AG04449 (cell line): Measurements from ENCODE around the gene PTX3.
A peak's percentile ranks its signal among the peaks of the same experiment; 100 is the strongest.

Experiments
- CTCF ChIA-PET: fragments of 350-600 bp; formaldehyde crosslinking; extraction: SDS; loops from one replicate; lab custom pipeline; 2021; ENCODE audit warnings: antibody characterized with exemption; lab: Yijun Ruan, JAX
- POLR2A ChIA-PET: fragments of 400-600, 350-600 bp; formaldehyde crosslinking; extraction: SDS; loops from one replicate; lab custom pipeline; 2020; ENCODE audit warnings: antibody characterized with exemption, inconsistent platforms; lab: Yijun Ruan, JAX
- DNase-seq: peaks from one replicate; pipeline ENCODE4 v3.0.0-alpha.2; 2010; ENCODE audit warnings: low read depth, low spot score
- H3K4me3 ChIP-seq: 2 replicates; pipeline ENCODE4 v1.5.1; 2011; ENCODE audit warnings: low read depth, mild to moderate bottlenecking, control low read depth, low read length
- CTCF ChIP-seq: IDR thresholded peaks from one replicate; pipeline ENCODE4 v1.5.1; 2011; ENCODE audit warnings: mild to moderate bottlenecking, moderate library complexity, low read length, control low read depth, inconsistent platforms; ENCODE audit not compliant: insufficient read depth; ENCODE audit errors: missing control alignments

Gene PTX3

GRCh38 chr3:157443905-157444796 lies 7.5 kb downstream of the PTX3 start:
- CTCF ChIA-PET: interaction anchor here (1.0 to 2.6 kb wide), 9 partner anchors 8 to 242 kb away, joined by 3 to 9 read pairs (median 4); no protein-coding TSS in a partner anchor
- no peak for TF ChIP-seq CTCF
- DNase-seq: no peak
- POLR2A ChIA-PET: interaction anchor here (1.7 kb wide), 1 partner anchor 269 kb away, joined by 3 read pairs; no protein-coding TSS in a partner anchor
- H3K4me3 ChIP-seq: no peak overlapping the region

GRCh38 chr3:157444797-157445184 lies 8.1 kb downstream of the PTX3 start:
- CTCF ChIA-PET: interaction anchor here (1.1 to 2.6 kb wide), 9 partner anchors 9 to 243 kb away, joined by 4 to 9 read pairs (median 4); no protein-coding TSS in a partner anchor

GRCh38 chr3:157445857-157446256 lies 9.2 kb downstream of the PTX3 start:
- CTCF ChIA-PET: interaction anchor here (0.8 to 3.9 kb wide), 8 partner anchors 8 to 244 kb away, joined by 3 to 17 read pairs (median 4); no protein-coding TSS in a partner anchor

More at GRCh38 chr3:157444797-157445184, 8.1 kb downstream of the PTX3 start:
- POLR2A ChIA-PET: interaction anchor here (1.7 kb wide), 1 partner anchor 270 kb away, joined by 3 read pairs; no protein-coding TSS in a partner anchor
- no peak for DNase-seq
- H3K4me3 ChIP-seq: no peak overlapping the region
- no peak for TF ChIP-seq CTCF

GRCh38 chr3:157447026-157447694 lies 10.5 kb downstream of the PTX3 start:
- CTCF ChIA-PET: interaction anchor here (0.6 to 3.9 kb wide), 11 partner anchors 11 to 273 kb away, joined by 3 to 17 read pairs (median 5); no protein-coding TSS in a partner anchor
- TF ChIP-seq CTCF: peak; percentile 69
- DNase-seq: no peak

More at GRCh38 chr3:157445857-157446256, 9.2 kb downstream of the PTX3 start:
- H3K4me3 ChIP-seq: no peak overlapping the region
- POLR2A ChIA-PET: interaction anchor here (0.7 kb wide), 1 partner anchor 15 kb away, joined by 3 read pairs; no protein-coding TSS in a partner anchor
- no peak for DNase-seq
- TF ChIP-seq CTCF: no peak

GRCh38 chr3:157452097-157452496 lies 15.4 kb downstream of the PTX3 start:
- TF ChIP-seq CTCF: no peak
- no peak overlapping the region for H3K4me3 ChIP-seq
- CTCF ChIA-PET: interaction anchor here (1.5 kb wide), 1 partner anchor 41 kb away, joined by 5 read pairs; no protein-coding TSS in a partner anchor
- DNase-seq: no peak
- POLR2A ChIA-PET: no interaction called here

More at GRCh38 chr3:157447026-157447694, 10.5 kb downstream of the PTX3 start:
- no peak overlapping the region for H3K4me3 ChIP-seq
- POLR2A ChIA-PET: no interaction called here
